DMS53 treated with DMSO at 0.1 percent for 48 hours (cell line): ENCODE measurements around the gene USP6NL.
A peak's percentile ranks its signal among the peaks of the same experiment; 100 is the strongest.

ENCODE experiments used
- DNase-seq: peaks from one replicate; lab custom pipeline; 2025; ENCODE audit not compliant: unreplicated experiment; lab: John Stamatoyannopoulos, UW

The USP6NL gene

GRCh38 chr10:11594589-11595394 is 16.7 kb downstream of the USP6NL start:
- DNase-seq: no peak

- DNase-seq: no peak
These were observed 17.8 kb downstream of the USP6NL start for GRCh38 chr10:11593612-11594011.

- DNase-seq: no peak
These were observed 21.7 kb downstream of the USP6NL start for GRCh38 chr10:11589738-11590137.

GRCh38 chr10:11588873-11589574 is 22.4 kb downstream of the USP6NL start:
- no peak for DNase-seq

- DNase-seq: peak; percentile 73
These were observed 23.7 kb downstream of the USP6NL start for GRCh38 chr10:11587722-11588259.

GRCh38 chr10:11586170-11586569 is 25.3 kb downstream of the USP6NL start:
- no peak for DNase-seq

GRCh38 chr10:11581213-11581612 is 30.2 kb downstream of the USP6NL start:
- no peak for DNase-seq

DNA sequence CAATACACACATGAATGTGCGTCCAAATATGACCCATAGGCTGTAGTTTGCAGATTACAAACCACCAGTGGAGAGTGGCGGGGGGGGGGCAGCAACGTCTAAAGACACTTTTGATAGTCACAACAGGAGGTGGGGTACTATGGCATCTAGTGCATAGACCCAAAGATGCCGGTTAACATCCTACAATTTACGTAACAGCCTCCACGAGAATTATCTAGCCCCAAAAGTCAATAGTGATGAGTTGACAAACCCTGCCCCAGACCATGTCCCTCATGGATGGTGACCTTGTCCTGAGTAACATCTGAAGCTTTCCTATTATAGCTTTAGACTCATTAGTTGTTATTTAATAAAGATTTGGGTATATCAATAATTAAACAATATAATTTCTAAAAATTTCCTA is 31.6 kb downstream of the USP6NL start:
- no peak for DNase-seq

- DNase-seq: no peak
These were observed 32.6 kb downstream of the USP6NL start for GRCh38 chr10:11578802-11579255.

GRCh38 chr10:11576092-11576809 is 35.2 kb downstream of the USP6NL start:
- no peak for DNase-seq

DNA sequence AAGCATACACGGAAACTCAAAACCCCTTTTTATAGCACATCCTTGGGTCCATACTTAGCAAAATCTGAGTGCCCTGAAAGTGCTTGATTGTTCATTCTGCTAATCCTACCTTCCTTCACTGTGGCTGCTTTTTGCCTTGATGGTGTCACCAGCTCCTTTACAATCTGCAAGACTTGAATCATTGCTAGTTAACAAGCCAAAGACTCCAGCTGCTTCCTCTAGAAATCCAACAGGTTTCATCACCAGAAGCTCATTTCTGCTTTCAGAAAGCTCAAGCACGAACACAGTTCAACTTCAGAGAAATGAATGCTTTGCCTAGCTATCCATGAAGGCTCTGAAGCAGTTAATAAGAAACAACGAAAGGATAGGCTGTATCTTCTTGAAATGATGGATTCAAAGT is 38.0 kb downstream of the USP6NL start:
- no peak for DNase-seq

DNA sequence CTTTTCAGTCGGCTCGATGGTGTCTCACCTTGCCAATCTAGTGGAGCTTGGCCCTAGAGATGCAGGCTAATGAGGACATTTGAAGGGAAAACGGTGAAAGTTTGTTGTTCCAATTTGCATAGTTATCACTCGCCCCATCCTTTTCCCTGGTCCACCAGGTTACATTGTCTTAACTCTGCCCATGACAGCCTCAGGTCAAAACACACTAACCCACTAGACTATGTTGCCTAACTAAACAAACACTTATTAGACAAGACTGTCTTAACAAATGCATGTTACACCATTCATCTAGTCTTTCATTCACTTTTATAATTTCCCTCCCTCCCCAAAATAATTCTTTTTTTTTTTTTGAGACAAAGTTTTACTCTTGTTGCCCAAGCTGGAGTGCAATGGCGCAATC is 40.7 kb downstream of the USP6NL start:
- no peak for DNase-seq

- no peak for DNase-seq
These were observed 42.0 kb downstream of the USP6NL start for GRCh38 chr10:11569471-11569870.

GRCh38 chr10:11568578-11568977 is 42.9 kb downstream of the USP6NL start:
- DNase-seq: no peak

- no peak for DNase-seq
These were observed 46.7 kb downstream of the USP6NL start for GRCh38 chr10:11564741-11565140.

GRCh38 chr10:11563936-11564335 is 47.5 kb downstream of the USP6NL start:
- DNase-seq: no peak

GRCh38 chr10:11562888-11563287 is 48.6 kb downstream of the USP6NL start:
- DNase-seq: no peak

DNA sequence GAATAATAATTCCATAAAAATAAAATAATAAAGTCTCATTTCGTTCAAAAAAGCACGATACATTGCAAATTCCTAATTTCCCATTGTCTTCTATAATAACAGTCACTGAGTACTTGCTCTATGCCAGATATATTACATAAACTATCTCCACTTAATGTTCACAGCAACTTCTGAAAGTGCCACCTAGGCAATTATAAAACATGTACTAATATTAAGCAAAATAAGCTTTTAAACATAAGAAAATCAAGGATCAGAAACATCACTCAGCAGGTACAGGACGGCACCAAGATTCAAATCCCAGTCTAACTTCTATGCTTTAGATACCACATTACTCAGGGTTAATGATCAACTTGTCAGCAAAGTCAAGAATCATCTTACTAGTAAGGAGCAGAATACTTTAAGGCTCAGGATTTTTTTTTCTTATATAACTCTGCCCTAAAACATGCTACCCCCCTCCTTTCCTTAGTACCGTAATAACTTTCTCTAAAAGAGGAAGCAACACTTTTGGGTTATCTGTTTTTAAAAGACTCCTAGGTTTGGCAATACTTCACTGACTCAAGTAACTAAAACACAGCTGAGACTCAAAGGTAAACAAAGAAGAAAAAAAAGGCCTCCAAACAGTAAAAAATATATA is 51.3 kb downstream of the USP6NL start:
- peak; percentile 14 for DNase-seq

DNA sequence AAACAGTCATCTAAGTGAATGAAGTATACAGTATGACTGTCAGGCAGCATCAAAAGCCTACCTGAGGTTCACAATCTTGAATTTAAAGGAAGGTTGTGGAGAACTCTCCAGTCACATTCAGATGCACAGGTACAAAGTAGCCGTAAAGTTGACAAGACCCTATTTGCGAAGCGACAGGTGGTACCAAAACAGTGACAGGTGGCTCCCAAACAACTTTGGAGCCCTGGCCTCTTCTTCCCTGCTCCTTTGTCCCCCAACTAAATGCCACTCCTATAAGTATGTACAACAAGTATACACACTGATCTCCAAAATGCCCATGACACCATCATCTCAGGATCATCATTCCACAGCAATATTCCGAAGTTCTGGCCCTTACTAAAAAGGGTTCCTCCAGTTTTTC is 53.5 kb downstream of the USP6NL start:
- DNase-seq: no peak

- DNase-seq: no peak
These were observed 53.9 kb downstream of the USP6NL start for GRCh38 chr10:11557513-11557912.

DNA sequence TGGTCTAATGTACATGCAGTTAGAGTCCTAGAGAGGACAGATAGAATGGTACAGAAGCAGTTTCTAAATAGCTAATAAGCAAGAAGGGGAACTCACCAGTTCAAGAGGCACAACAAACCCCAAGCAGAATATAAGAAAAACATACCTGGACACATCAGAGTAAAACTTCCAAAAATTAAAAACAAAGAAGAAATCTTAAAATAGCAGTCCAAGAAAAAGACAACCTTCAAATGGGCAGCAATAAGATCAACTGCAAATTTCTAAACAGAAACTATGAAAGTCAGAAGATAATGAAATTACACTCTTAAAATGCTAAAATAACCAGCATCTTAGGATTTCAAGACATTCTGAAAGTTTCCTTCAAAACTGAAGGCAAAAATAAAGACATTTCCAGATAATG is 55.9 kb downstream of the USP6NL start:
- no peak for DNase-seq
